Aorta (tissue), 5 donors: Measurements from ENCODE around the gene EPG5. TPM values are rescaled to one million over a fixed set of nuclear protein-coding genes. Genes with fewer than 3 reads are reported as not detected.
"Not testable (repeated sequence)": the region's sequence is repeated elsewhere in the genome, so short reads cannot be mapped to it uniquely, and the experiment has no call there.

Experiments
- ATAC-seq: fragments of 200-7000 bp; cut with Tn5 transposase; one replicate; pipeline ENCODE4 v1.9.1; 2022; ENCODE audit warnings: moderate library complexity; ENCODE audit not compliant: low FRiP score
- DNase-seq, 2 donors: peaks; one replicate each; pipeline ENCODE4 v3.0.0-alpha.2; 2020
- H3K27ac ChIP-seq, 2 donors: one replicate each; pipeline ENCODE4 v1.5.1; 2013; ENCODE audit warnings: low read length in 2 of 2, mild to moderate bottlenecking in 2 of 2, moderate library complexity in 2 of 2, control low read depth in 1 of 2, inconsistent platforms in 1 of 2, low read depth in 1 of 2
- H3K27me3 ChIP-seq, 2 donors: one replicate each; pipeline ENCODE4 v1.6.1; 2013; ENCODE audit warnings: control low read depth in 1 of 2, low read length in 1 of 2, mild to moderate bottlenecking in 1 of 2, moderate library complexity in 1 of 2; ENCODE audit not compliant: insufficient read depth in 2 of 2, control insufficient read depth in 1 of 2
- H3K36me3 ChIP-seq, 2 donors: one replicate each; pipeline ENCODE4 v1.6.1; 2013; ENCODE audit warnings: control low read depth in 1 of 2, low read length in 1 of 2, mild to moderate bottlenecking in 1 of 2; ENCODE audit not compliant: insufficient read depth in 2 of 2, control insufficient read depth in 1 of 2
- H3K4me1 ChIP-seq, 2 donors: one replicate each; pipeline ENCODE4 v1.6.1; 2013; ENCODE audit warnings: low read length in 2 of 2, control low read depth in 1 of 2, mild to moderate bottlenecking in 1 of 2, moderate library complexity in 1 of 2; ENCODE audit not compliant: insufficient read depth in 2 of 2, control insufficient read depth in 1 of 2
- H3K4me3 ChIP-seq, 2 donors: one replicate each; pipeline ENCODE4 v1.5.1; 2013; ENCODE audit warnings: low read length in 2 of 2, control low read depth in 1 of 2, mild to moderate bottlenecking in 1 of 2
- H3K9me3 ChIP-seq: one replicate; pipeline ENCODE4 v1.6.1; 2013; ENCODE audit warnings: mild to moderate bottlenecking, low read length; ENCODE audit not compliant: control insufficient read depth
- WGBS, 2 donors: extraction: QIAGEN DNeasy Blood & Tissue Kit; methylation state at CpG; one replicate each; pipeline ENCODE4 v1.1.7; 2013; 5-methylcytosine and 5-hydroxymethylcytosine counted together
- intact Hi-C, 2 donors: fragments of 100-400 bp; cut with DNase I; formaldehyde crosslinking; loops; one replicate each; pipeline versions ENCODE4 v1.14.2 to v1.15.0; 2022
- polyA plus RNA-seq, 2 donors: library from polyadenylated mRNA; stranded (reverse); fragments of 200-250 nt; gene quantifications; one replicate each; pipeline ENCODE4 v1.2.3, GENCODE V29; 2013
- total RNA-seq, 2 donors: library from RNA; stranded (reverse); fragmentation: NEBNext Ultra II Directional; extraction: Animal tissue kit (Norgen Biotek cat#: 25700); gene quantifications; one replicate each; pipeline ENCODE4 v1.2.1, GENCODE V29; 2021
- donor health status: healthy with polysubstance abuse.
- donor health status: Bipolar disorder and iron deficiency.
- donor health status: DM: no; HTN: no; CAD: no.
- donor health status: DM: no; HTN: no; CAD: no.
- donor health status: DM: yes; HTN: yes; CAD: no.

Gene EPG5
- total and polyA plus RNA-seq, 4 donors: 2.5 to 37.3 (median 19.8) TPM

- intact Hi-C loops: no loop called here
- H3K4me3 ChIP-seq: no peak overlapping the region
- H3K9me3 ChIP-seq: no peaks in the 10 kb centered on the region
- DNase-seq (no peak), ATAC-seq (no peak)
- H3K4me1 ChIP-seq: no peaks in the 10 kb centered on the region
- no peaks in the 10 kb centered on the region for H3K36me3 ChIP-seq
- no peak overlapping the region for H3K27ac ChIP-seq
- no peaks in the 10 kb centered on the region for H3K27me3 ChIP-seq
- WGBS, 2 donors: 89 to 94% methylated on average over 2 of the region's 2 CpGs
These were observed 34.8 kb upstream of the EPG5 start for GRCh38 chr18:46001892-46002291.

- Histone ChIP-seq H3K9me3 (no peaks in the 10 kb centered on the region), H3K27me3 (no peaks in the 10 kb centered on the region), H3K4me3 (no peak overlapping the region), H3K36me3 (no peaks in the 10 kb centered on the region), H3K27ac (no peak overlapping the region), H3K4me1 (no peaks in the 10 kb centered on the region)
- intact Hi-C loops: no loop called here
- DNase-seq: no peak
- no peak for ATAC-seq
- WGBS, 2 donors: 67 to 68% methylated on average over 1 of the region's 1 CpG
These were observed 33.9 kb upstream of the EPG5 start for GRCh38 chr18:46001074-46001473.

GRCh38 chr18:45999536-45999935, 32.4 kb upstream of the EPG5 start:
- 81 to 85% methylated on average over 3 of the region's 3 CpGs for WGBS, 2 donors
- Histone ChIP-seq H3K4me1 (no peaks in the 10 kb centered on the region), H3K4me3 (no peak overlapping the region), H3K27me3 (no peaks in the 10 kb centered on the region), H3K27ac (no peak overlapping the region), H3K36me3 (peaks cover 0 to 2% of the 10 kb centered on the region in 2 donors), H3K9me3 (no peaks in the 10 kb centered on the region)
- intact Hi-C loops: no loop called here
- DNase-seq (no peak), ATAC-seq (no peak)

GRCh38 chr18:45998244-45998643, 31.1 kb upstream of the EPG5 start:
- WGBS, 2 donors: 56 to 69% methylated on average over 3 of the region's 3 CpGs
- ATAC-seq: no peak

GRCh38 chr18:45997700-45998151, 30.6 kb upstream of the EPG5 start:
- DNase-seq (no peak), ATAC-seq (no peak)
- Histone ChIP-seq H3K4me1 (no peaks in the 10 kb centered on the region), H3K4me3 (no peak overlapping the region), H3K36me3 (peaks cover 0 to 2% of the 10 kb centered on the region in 2 donors), H3K9me3 (no peaks in the 10 kb centered on the region), H3K27ac (no peak overlapping the region), H3K27me3 (no peaks in the 10 kb centered on the region)
- intact Hi-C loops: no loop called here
- WGBS, 2 donors: 78 to 79% methylated on average over 8 of the region's 8 CpGs

More at GRCh38 chr18:45998244-45998643, 31.1 kb upstream of the EPG5 start:
- intact Hi-C loops: no loop called here
- Histone ChIP-seq H3K36me3 (peaks cover 0 to 2% of the 10 kb centered on the region in 2 donors), H3K4me3 (no peak overlapping the region), H3K27me3 (no peaks in the 10 kb centered on the region), H3K4me1 (no peaks in the 10 kb centered on the region), H3K9me3 (no peaks in the 10 kb centered on the region), H3K27ac (no peak overlapping the region)
- DNase-seq: no peak

- no peak overlapping the region for H3K27ac ChIP-seq
- WGBS, 2 donors: 89 to 96% methylated on average over 3 of the region's 3 CpGs
- no peak overlapping the region for H3K4me3 ChIP-seq
- no peaks in the 10 kb centered on the region for H3K27me3 ChIP-seq
- peaks cover 0 to 2% of the 10 kb centered on the region in 2 donors for H3K36me3 ChIP-seq
- H3K4me1 ChIP-seq: no peaks in the 10 kb centered on the region
- DNase-seq (no peak), ATAC-seq (no peak)
- no peaks in the 10 kb centered on the region for H3K9me3 ChIP-seq
- intact Hi-C loops: no loop called here
These were observed 28.3 kb upstream of the EPG5 start for GRCh38 chr18:45995461-45995860.

GRCh38 chr18:45993438-45993837, 26.3 kb upstream of the EPG5 start:
- peaks cover 0 to 2% of the 10 kb centered on the region in 2 donors for H3K36me3 ChIP-seq
- no peaks in the 10 kb centered on the region for H3K27me3 ChIP-seq
- intact Hi-C loops: no loop called here
- WGBS, 2 donors: 59 to 66% methylated on average over 4 of the region's 4 CpGs
- no peak overlapping the region for H3K27ac ChIP-seq
- DNase-seq (no peak), ATAC-seq (no peak)
- H3K9me3 ChIP-seq: no peaks in the 10 kb centered on the region
- H3K4me3 ChIP-seq: no peak overlapping the region
- H3K4me1 ChIP-seq: no peaks in the 10 kb centered on the region

- H3K27me3 ChIP-seq, H3K9me3 ChIP-seq, H3K36me3 ChIP-seq, H3K4me1 ChIP-seq, DNase-seq, ATAC-seq, H3K27ac ChIP-seq, intact Hi-C loops, H3K4me3 ChIP-seq: not testable (repeated sequence)
- WGBS, 2 donors: 83 to 90% methylated on average over 6 of the region's 6 CpGs
These were observed 25.4 kb upstream of the EPG5 start for GRCh38 chr18:45992527-45992926.

GRCh38 chr18:45991788-45992187, 24.7 kb upstream of the EPG5 start:
- no peak overlapping the region for H3K4me3 ChIP-seq
- no peak overlapping the region for H3K27ac ChIP-seq
- no peaks in the 10 kb centered on the region for H3K27me3 ChIP-seq
- H3K36me3 ChIP-seq: peaks cover 3% of the 10 kb centered on the region in 2 donors
- H3K4me1 ChIP-seq: no peaks in the 10 kb centered on the region
- ATAC-seq: no peak
- WGBS, 2 donors: 93 to 95% methylated on average over 3 of the region's 3 CpGs
- no peak for DNase-seq
- H3K9me3 ChIP-seq: no peaks in the 10 kb centered on the region
- intact Hi-C loops: no loop called here
